Stimulated activated CD8-positive, alpha-beta memory T cell treated with anti-CD3 and anti-CD28 coated beads, Interleukin-15, amount 100 ng/mL, for 48 hours (primary cell): ENCODE data around the gene CACNA2D2.

Experiments used
- DNase-seq, 2 donors: peaks; one replicate each; pipeline ENCODE4 v3.0.0-alpha.2; 2020; ENCODE audit warnings: low read depth in 2 of 2

CACNA2D2 gene

DNA sequence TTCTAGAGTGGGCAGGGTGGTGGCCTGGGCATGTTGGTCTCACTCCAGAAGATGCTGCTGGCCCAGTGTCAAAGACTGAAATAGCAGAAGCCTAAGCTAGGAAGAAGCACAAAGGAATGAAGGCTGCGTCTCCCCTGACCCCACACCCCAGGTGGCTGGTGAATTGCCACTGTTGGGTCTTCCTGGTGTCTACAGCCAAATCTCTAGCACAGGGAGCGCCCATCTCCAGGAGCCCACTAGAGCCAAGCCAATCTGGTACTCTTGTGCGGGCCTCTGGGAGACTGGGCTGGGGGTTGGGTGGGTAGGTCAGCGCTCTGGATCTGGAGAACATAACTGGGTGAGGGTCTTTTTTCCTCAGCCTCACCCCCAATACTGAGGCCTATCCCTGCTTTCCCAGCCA lies 176.3 kb downstream of the CACNA2D2 start:
- no peak for DNase-seq

DNA sequence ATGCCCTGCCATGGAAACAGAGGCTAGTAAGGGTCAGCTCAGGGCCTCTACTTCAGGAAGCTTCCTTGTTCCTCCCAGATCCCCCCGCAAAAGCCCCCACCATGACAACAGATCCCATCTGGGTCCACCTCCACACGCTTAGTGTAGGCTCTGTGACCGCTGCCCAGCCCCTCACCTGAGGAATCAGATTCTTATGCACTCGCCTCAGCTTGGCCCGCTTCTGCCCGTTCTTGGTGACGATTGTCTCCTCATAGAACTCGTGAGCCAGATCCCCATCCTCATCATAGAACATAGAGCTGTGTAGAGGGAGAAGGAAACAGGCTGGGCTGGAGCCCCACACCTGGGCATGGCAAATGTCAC lies 177.3 kb downstream of the CACNA2D2 start:
- no peak for DNase-seq

DNA sequence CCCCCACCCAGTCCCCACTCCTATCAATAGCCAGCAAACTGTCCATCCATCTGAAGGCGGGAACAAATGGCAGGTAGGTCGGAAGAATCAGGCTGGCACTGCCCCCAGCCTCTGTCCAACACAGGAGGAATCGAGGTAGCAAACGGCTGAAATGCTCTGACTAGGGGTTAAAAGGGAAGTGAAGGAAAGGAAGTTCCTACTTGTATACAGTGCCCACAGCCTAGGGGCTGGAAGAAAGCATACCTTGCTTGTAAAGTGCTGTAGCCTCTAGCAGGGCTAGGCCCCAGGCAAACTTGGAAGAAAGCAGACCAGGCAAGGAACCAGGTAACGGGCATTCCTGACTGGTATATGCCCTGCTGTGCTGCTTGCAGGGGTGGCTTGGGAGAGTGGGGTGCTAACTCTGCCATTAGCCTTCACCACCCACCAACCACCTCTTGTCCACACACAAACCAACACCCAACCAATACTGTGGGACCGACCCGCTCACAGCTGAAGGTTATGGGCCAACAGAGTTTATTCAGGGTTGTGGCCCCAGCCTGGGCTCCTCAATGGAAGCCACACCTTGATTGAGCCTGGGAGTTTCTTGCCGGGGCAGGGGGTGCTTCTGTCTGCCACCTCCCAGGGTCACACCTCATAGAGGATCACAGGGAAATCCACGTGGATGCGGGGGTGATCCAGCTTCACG lies 177.8 kb downstream of the CACNA2D2 start:
- DNase-seq, result no peak

DNA sequence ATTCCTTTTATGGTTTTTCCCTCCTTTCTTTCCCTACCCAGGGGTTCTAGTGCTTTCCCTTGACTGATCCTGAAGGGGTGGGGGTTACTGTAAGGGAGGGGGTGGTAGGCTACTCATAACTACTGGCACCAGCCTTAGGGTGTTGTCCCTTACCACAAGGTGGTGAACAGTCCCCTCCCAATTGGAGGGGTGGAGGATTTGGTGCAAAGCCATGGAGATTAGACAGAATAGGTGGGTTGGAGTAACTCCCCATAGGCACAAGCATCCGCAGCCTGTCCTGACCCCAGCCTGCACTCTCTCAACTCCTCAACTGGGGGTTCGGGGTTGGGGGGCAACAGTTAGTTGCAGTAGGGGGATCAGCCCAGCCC lies 178.3 kb downstream of the CACNA2D2 start:
- no peak for DNase-seq

GRCh38 chr3:50324351-50325112 lies 178.9 kb downstream of the CACNA2D2 start:
- DNase-seq, result peak; percentile 47 to 53

DNA sequence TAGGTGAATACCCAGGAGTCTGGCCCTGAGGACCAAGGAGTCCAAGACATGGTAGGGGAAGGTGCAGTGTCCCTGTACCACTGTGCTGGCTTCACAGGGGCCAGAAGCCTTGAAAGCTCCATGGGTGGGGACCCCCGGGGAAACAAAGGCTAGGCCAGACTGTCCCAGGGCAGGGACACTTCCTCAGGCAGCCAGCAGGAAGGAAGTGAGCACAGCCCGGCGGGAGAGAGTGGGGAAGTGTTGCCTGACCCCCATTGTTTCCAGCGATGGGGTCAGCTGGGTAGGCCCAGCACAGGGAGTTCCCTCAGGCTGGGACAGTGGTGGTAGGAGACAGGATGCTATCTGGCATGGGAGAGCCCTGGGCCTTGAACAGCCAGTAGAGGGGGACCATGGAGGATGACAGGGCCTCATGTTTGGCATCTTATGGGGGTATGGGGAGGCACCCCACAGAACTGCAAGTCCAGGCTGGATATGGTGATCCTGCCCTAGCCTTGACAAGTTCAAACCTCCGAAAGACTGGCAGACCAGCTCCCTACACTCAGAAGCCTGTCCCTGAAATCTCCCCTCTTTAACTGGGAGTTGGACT lies 179.7 kb downstream of the CACNA2D2 start:
- DNase-seq, result no peak

DNA sequence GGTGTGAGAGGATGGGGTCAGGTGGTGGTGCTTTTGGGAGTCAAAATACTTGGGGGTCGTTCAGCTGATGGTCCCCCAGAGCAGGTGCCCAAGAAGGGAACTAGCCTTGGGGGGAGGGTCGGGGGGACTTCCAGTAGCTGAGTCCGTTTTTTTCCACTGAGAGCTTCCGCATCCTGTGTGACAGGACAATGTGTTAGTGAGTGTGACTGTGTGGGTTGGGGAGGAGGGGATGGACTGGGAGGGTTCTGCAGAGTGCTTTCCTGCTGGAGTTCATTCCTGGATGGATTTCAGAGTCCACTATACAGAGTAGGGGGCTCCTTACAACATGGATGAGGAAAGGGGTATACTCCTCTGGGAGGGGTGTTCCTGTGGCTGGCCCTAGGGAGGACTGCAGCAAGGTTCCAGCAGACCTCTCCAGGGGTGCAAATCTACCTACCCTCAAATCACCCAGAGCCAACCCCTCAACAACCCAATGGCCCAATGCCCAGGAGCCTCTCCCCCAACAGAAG lies 180.3 kb downstream of the CACNA2D2 start:
- DNase-seq, result no peak

- DNase-seq, result no peak
Measured at GRCh38 chr3:50322386-50323091, 180.9 kb downstream of the CACNA2D2 start, which contains the start of gene HYAL2. Gene HYAL2 (minus strand): TSS chr3:50322745. CDS start chr3:50320489, 2,256 bp downstream.

- no peak for DNase-seq
Measured at GRCh38 chr3:50322115-50322385, 181.4 kb downstream of the CACNA2D2 start.

- DNase-seq, result peak; percentile 73
Measured at GRCh38 chr3:50321336-50322114, 181.9 kb downstream of the CACNA2D2 start.

DNA sequence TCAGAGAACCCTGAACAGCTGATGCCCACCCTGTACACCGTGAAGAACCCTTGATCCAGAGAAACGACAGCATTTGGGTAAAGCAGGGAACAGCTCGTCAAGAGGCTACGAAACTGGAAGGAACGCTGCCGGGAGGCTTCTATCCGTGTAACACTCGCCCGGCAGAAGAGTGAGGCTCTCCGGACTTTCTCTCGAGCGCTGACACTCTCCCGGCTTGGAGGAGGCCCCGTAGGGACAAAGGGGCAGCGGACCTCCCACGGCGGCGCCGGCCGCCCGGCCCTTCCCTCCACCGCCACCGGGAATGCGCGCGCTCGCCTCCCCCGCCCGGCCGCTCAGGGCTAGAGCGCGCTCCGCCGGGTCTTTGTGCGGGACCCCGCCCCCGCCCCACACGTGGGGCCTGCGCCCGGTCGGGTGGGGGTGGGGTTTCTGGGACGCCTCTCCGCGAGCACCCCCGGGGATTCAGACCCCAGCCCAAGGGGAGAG lies 182.5 kb downstream of the CACNA2D2 start:
- DNase-seq, result peak; percentile 44 to 45

DNA sequence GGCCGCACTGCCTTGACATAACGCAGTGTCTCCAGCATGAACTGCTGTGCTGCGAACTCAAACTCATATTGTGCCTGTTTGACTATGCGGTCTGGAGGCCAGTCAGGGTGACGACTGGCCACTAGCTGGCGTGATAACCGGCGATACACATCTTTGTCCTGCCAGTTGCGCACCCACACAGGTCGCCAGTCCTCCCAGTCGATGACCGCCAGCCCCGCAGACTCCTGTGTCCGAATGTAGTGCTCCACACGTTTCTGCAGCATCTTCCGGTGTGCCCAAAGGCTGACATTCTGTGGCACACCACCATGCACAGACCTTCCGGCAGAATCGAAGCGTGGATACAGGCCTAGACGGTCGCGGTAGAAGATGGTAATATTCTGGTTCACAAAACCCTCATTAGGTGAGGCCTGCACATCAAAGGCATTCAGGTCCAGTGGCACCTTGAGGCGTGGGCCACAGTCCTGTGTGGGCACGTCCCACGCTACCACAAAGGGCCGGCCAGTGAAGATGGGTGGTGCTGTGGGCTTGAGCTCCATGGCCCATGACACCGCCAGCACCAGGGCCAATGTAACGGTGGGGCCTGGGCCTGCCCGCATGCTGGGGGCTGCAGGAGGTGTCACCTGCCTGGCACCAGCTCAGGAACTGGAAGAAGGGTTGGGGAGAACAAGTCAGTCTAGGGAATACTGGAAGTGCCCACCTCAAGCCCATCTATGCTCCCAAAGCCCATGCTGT lies 183.4 kb downstream of the CACNA2D2 start:
- DNase-seq, result no peak

GRCh38 chr3:50319181-50319893 lies 184.1 kb downstream of the CACNA2D2 start:
- DNase-seq, result no peak

DNA sequence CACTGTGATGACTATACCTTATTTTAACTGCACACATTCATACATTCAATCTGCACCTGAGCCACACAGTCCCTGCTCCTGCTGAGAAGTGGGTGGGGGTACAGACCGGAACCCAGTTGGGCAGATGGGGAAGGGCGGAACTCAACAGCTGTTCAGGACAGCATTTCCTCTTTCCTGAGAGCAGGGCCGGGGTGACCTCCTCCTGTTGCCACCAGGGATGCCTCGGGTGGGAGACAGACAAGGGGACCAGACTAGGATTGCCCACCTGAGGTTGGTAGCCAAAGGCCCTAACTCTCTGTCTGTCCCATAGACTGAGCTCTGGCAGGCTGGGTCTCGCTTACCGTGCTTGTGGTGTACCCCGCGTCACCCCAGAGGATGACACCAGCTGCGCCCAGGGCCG lies 184.8 kb downstream of the CACNA2D2 start:
- no peak for DNase-seq

GRCh38 chr3:50318163-50318562 lies 185.3 kb downstream of the CACNA2D2 start:
- no peak for DNase-seq

DNA sequence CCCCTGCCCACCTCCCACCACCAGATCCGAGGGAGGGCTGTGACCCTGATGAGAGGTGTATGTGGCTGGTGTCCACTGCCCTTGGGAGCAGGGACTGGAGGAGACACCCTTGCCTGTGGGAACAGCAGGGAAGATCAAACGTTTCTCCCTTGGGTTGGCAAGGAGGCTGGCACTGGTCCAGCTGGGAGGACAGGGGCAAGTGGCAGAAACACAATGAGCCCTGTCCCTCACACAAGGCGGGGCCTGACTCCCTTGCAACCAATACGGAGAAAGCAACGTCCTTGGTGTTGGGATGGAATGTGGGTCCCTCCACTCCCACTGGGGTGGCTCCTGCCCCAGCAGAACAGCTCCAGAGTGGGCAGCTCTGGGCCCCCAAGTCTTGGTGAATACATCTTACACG lies 186.1 kb downstream of the CACNA2D2 start:
- no peak for DNase-seq

DNA sequence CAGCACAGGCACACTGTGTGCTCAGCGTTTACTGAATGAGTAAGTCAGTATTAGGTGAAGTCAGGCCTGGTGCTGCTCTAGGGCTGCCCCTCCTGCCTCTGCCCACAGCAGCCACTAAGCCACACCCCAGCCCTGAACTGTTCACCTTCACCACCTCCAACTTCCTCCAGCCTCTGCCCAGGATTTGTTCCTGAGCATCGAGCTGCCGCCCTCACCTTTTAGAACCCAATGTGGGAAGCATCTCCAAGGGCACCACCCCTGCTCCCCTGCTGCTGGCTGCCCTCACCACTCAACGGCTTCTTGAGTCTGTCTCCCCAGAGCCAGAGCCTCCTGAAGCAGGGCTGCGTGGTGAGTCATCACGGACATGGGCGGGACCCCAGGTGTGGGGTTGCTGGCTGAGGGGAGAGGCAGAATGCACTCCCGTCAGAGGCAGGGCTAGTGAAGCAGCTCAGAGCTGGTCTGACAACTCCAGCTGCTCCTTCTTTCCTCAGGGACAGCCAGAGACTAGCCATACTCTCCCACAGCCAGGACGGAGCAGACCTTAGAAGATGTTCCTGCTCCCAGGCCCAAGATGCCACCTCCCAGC lies 186.7 kb downstream of the CACNA2D2 start:
- DNase-seq, result peak; percentile 56

GRCh38 chr3:50314816-50315215 lies 188.6 kb downstream of the CACNA2D2 start:
- DNase-seq, result no peak

GRCh38 chr3:50314342-50314741 lies 189.1 kb downstream of the CACNA2D2 start:
- DNase-seq, result no peak
